Omental fat pad (tissue), 4 donors: ENCODE measurements around the gene SRPRA. TPM values are rescaled to one million over a fixed set of nuclear protein-coding genes. Genes with fewer than 3 reads are reported as not detected.
"Not testable (repeated sequence)": the region's sequence is repeated elsewhere in the genome, so short reads cannot be mapped to it uniquely, and the experiment has no call there.

ENCODE experiments used
- ATAC-seq: fragments of 150-250 bp; one replicate; pipeline ENCODE4 v1.9.1; 2016; ENCODE audit warnings: mild to moderate bottlenecking, moderate library complexity; ENCODE audit not compliant: low FRiP score
- DNase-seq: peaks from one replicate; pipeline ENCODE4 v3.0.0-alpha.2; 2019; ENCODE audit warnings: low spot score
- CTCF ChIP-seq, 3 donors: fragments of 450-650 bp; IDR thresholded peaks; one replicate each; pipeline ENCODE4 v1.5.1; 2016 to 2017; ENCODE audit warnings: antibody characterized with exemption in 3 of 3, mild to moderate bottlenecking in 3 of 3, moderate library complexity in 2 of 3
- total RNA-seq, 4 donors: library from RNA; depleted of rRNA; stranded (reverse); fragments of >200 nt; gene quantifications; one replicate each; pipeline ENCODE4 v1.1.0, GENCODE V29; 2016

Gene SRPRA
- total RNA-seq, 4 donors from 2014 or later, result 83.5 to 109 (median 91.8) TPM

GRCh38 chr11:126311401-126312291 lies 43.0 kb upstream of the SRPRA start:
- DNase-seq (no peak), ATAC-seq (no peak)
- TF ChIP-seq CTCF (IDR thresholded peaks at IDR 0.05), result no peak

- DNase-seq, result no peak
- TF ChIP-seq CTCF (IDR thresholded peaks at IDR 0.05), result no peak
- no peak for ATAC-seq
Observed at GRCh38 chr11:126310992-126311310, 42.3 kb upstream of the SRPRA start.

- peak; percentile 80 for ATAC-seq
- peak in 1 of 3 donors; percentile 58 for TF ChIP-seq CTCF (IDR thresholded peaks at IDR 0.05)
- DNase-seq, result peak; percentile 65
Observed at GRCh38 chr11:126310200-126310991, 41.7 kb upstream of the SRPRA start.

GRCh38 chr11:126308771-126309170 lies 40.1 kb upstream of the SRPRA start:
- not testable (repeated sequence) for ATAC-seq, DNase-seq

- no peak for ATAC-seq
- no peak for TF ChIP-seq CTCF (IDR thresholded peaks at IDR 0.05)
- no peak for DNase-seq
Observed at GRCh38 chr11:126308271-126308671, 39.6 kb upstream of the SRPRA start.

GRCh38 chr11:126307706-126308105 lies 39.0 kb upstream of the SRPRA start:
- no peak for TF ChIP-seq CTCF (IDR thresholded peaks at IDR 0.05)
- DNase-seq, result no peak
- no peak for ATAC-seq

GRCh38 chr11:126305699-126306098 lies 37.0 kb upstream of the SRPRA start:
- no peak for ATAC-seq
- DNase-seq, result no peak
- no peak for TF ChIP-seq CTCF (IDR thresholded peaks at IDR 0.05)
